HL-60/S4 (cell line): Measurements from ENCODE around the gene YY1.
"Not testable (repeated sequence)": the region's sequence is repeated elsewhere in the genome, so short reads cannot be mapped to it uniquely, and the experiment has no call there.

Source experiments
- in situ Hi-C: fragments of 300-500 bp; cut with MboI; formaldehyde crosslinking; loops from 2 replicates; pipeline ENCODE4 v1.14.3; 2022; ENCODE audit warnings: low sequenced_read_pairs

The YY1 gene

GRCh38 chr14:100213587-100213955 is 25.4 kb upstream of the YY1 start:
- in situ Hi-C loops, result no loop called here

GRCh38 chr14:100213956-100214769 is 24.8 kb upstream of the YY1 start:
- in situ Hi-C loops, result no loop called here

- in situ Hi-C loops, result no loop called here
Measured at GRCh38 chr14:100214770-100215083, 24.2 kb upstream of the YY1 start.

- in situ Hi-C loops, result no loop called here
Measured at GRCh38 chr14:100215330-100215885, 23.5 kb upstream of the YY1 start.

- in situ Hi-C loops, result no loop called here
Measured at GRCh38 chr14:100219126-100219785, 19.7 kb upstream of the YY1 start.

- in situ Hi-C loops, result no loop called here
Measured at GRCh38 chr14:100221533-100222223, 17.3 kb upstream of the YY1 start.

- in situ Hi-C loops, result no loop called here
Measured at GRCh38 chr14:100222224-100223093, 16.5 kb upstream of the YY1 start.

GRCh38 chr14:100223332-100224201 is 15.4 kb upstream of the YY1 start:
- in situ Hi-C loops, result no loop called here

GRCh38 chr14:100224229-100224866 is 14.6 kb upstream of the YY1 start:
- in situ Hi-C loops, result no loop called here

- in situ Hi-C loops, result no loop called here
Measured at GRCh38 chr14:100225169-100225568, 13.8 kb upstream of the YY1 start.

- in situ Hi-C loops, result no loop called here
Measured at GRCh38 chr14:100230361-100230760, 8.6 kb upstream of the YY1 start.

- in situ Hi-C loops, result no loop called here
Measured at GRCh38 chr14:100234511-100234910, 4.4 kb upstream of the YY1 start.

- in situ Hi-C loops, result not testable (repeated sequence)
Measured at GRCh38 chr14:100236271-100236818, 2.6 kb upstream of the YY1 start.

- in situ Hi-C loops, result no loop called here
Measured at GRCh38 chr14:100236881-100237280, 2.1 kb upstream of the YY1 start.

GRCh38 chr14:100237735-100238418 is 1.1 kb upstream of the YY1 start:
- in situ Hi-C loops, result no loop called here

- in situ Hi-C loops, result no loop called here
Measured at GRCh38 chr14:100239211-100239839, 381 bp downstream of the YY1 start.

- in situ Hi-C loops, result no loop called here
Measured at GRCh38 chr14:100239840-100240667, 1.1 kb downstream of the YY1 start.
